Lower lobe of right lung (tissue), 2 donors: ENCODE data around the gene ZFP57. TPM values are rescaled to one million over a fixed set of nuclear protein-coding genes. Genes with fewer than 3 reads are reported as not detected.
"Not testable (repeated sequence)": the region's sequence is repeated elsewhere in the genome, so short reads cannot be mapped to it uniquely, and the experiment has no call there.

Experiments
- ATAC-seq, 2 donors: fragments of 200-7000 bp; cut with Tn5 transposase; one replicate each; pipeline ENCODE4 v1.9.1; 2020 to 2022; ENCODE audit warnings: mild to moderate bottlenecking in 2 of 2, moderate library complexity in 2 of 2
- DNase-seq: peaks from one replicate; pipeline ENCODE4 v3.0.0-alpha.2; 2020
- H3K27ac ChIP-seq: fragments of 200-600 bp; one replicate; pipeline ENCODE4 v1.8.0; 2022
- H3K27me3 ChIP-seq: fragments of 200-600 bp; one replicate; pipeline ENCODE4 v1.8.0; 2022; ENCODE audit warnings: low read depth
- H3K36me3 ChIP-seq: fragments of 200-600 bp; one replicate; pipeline ENCODE4 v1.8.0; 2022; ENCODE audit warnings: mild to moderate bottlenecking
- H3K4me1 ChIP-seq: fragments of 200-600 bp; one replicate; pipeline ENCODE4 v1.8.0; 2022
- H3K4me3 ChIP-seq: fragments of 200-600 bp; one replicate; pipeline ENCODE4 v1.8.0; 2022; ENCODE audit warnings: mild to moderate bottlenecking
- H3K9me3 ChIP-seq: fragments of 200-600 bp; one replicate; pipeline ENCODE4 v1.8.0; 2022
- intact Hi-C: fragments of 100-400 bp; cut with DNase I; formaldehyde crosslinking; loops from one replicate; pipeline ENCODE4 v1.11.0; 2022
- total RNA-seq: library from RNA; stranded (reverse); fragmentation: NEBNext Ultra II Directional; extraction: Animal tissue kit (Norgen Biotek cat#: 25700); gene quantifications from one replicate; pipeline ENCODE4 v1.2.1, GENCODE V29; 2021
- TF ChIP-seq, protein P1 (sequence below): fragments of 200-600 bp; IDR thresholded peaks from one replicate; pipeline ENCODE4 v1.8.0; 2022; ENCODE audit warnings: antibody characterized with exemption, mild to moderate bottlenecking
- donor health status: DM: no; HTN: yes; CAD: no; lungs with severe emphysema.

ZFP57 gene
- total RNA-seq, 1 donor from 2014 or later = not detected

DNA sequence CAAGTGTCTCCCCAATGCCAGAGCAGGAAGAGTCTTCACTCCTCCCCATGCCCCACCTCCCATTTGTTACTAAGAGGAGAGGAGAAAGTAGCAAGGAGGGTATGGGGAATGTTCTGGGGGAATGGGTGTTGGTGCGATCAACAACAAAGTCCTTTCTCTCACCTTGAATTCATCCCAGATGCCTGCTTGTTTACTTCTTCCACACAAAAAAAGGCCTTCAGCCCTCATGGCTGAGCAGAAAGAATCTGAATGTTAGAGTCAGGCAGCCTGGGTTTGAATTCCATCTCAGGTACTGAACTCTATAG, 14.2 kb downstream of the ZFP57 start:
- TF ChIP-seq, protein P1, sequence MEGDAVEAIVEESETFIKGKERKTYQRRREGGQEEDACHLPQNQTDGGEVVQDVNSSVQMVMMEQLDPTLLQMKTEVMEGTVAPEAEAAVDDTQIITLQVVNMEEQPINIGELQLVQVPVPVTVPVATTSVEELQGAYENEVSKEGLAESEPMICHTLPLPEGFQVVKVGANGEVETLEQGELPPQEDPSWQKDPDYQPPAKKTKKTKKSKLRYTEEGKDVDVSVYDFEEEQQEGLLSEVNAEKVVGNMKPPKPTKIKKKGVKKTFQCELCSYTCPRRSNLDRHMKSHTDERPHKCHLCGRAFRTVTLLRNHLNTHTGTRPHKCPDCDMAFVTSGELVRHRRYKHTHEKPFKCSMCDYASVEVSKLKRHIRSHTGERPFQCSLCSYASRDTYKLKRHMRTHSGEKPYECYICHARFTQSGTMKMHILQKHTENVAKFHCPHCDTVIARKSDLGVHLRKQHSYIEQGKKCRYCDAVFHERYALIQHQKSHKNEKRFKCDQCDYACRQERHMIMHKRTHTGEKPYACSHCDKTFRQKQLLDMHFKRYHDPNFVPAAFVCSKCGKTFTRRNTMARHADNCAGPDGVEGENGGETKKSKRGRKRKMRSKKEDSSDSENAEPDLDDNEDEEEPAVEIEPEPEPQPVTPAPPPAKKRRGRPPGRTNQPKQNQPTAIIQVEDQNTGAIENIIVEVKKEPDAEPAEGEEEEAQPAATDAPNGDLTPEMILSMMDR = no peak
- Histone ChIP-seq H3K9me3 (no peaks in the 10 kb centered on the region), H3K4me3 (no peak overlapping the region), H3K27ac (no peak overlapping the region), H3K36me3 (no peaks in the 10 kb centered on the region), H3K4me1 (no peaks in the 10 kb centered on the region), H3K27me3 (peaks cover 33% of the 10 kb centered on the region)
- ATAC-seq = no peak
- intact Hi-C loops = no loop called here
- DNase-seq = no peak

DNA sequence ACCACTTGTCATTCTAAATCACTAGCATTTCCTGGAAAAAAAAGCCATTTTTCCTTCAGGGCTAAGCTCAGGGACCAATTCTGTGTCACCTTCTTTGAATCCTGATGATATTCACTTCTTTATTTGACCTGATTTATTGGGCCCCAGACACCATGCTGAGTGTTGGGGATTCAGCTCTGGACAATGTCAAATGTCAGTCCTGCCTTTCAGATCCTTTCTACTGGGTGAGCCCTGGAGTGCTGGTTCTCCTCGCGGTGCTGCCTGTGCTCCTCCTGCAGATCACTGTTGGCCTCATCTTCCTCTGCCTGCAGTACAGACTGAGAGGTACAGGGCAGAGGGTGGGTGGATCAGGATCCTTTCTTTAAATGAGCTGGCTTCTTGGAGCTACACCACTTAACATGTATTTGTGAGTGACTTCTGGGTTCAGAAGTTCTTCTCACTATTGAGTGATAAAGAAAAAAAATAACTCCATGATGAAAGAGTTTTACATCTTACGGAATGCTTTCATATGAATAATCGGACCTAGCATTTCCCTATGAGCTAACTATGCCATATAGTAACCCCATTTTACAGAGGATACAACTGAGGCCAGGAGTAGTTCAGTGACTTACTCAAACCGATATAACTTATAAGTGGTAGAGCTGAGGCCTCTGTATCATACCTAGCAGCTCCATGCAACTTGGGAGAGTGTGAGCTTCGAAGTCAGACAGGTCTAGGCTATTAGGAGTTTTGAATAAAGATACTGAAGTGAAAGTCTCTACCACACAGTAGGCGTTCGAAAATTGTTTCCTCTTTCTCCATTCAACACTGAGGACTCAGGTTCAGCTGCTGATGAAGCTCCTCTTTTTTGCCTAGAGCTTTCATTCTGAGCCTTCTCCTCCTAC, 14.8 kb downstream of the ZFP57 start:
- TF ChIP-seq, protein P1 = no peak
- H3K9me3 ChIP-seq = no peaks in the 10 kb centered on the region
- H3K27me3 ChIP-seq = peaks cover 37% of the 10 kb centered on the region
- H3K27ac ChIP-seq = no peak overlapping the region
- ATAC-seq = no peak
- H3K4me3 ChIP-seq = no peak overlapping the region
- no peaks in the 10 kb centered on the region for H3K4me1 ChIP-seq
- DNase-seq = no peak
- no peaks in the 10 kb centered on the region for H3K36me3 ChIP-seq
- intact Hi-C loops = no loop called here

DNA sequence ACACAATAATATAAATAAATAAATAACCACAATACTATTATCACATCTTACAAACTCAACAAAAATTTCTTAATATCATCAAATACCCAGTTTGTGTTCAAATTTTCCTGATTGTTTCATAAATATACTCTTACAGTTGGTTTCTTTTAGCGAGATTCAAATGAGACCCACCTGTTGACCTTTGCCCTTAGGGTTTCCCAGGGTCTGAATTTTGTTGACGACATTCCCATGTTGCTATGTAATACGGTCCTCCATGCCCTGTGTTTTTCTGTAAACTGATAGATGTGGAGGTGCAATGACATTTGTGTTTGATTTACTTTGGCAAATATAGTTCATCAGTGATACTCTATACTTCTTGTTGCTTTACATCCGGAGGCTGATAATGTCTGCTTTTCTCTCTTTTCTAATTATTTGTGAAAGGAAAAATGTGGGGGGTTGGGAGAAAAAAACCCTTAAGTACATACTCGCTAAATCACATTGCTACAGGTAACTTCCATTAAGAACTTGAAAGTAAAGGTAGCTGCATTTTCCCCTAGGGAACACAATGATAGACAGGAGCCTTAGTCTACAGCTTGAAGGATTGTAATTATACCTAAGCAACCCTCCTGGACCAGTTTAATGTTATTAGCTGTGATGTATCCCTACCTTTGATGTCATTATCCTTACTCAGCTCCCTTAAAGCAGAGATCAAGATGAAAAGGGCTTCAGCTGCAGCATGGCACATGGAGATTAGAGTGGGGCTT, 17.5 kb downstream of the ZFP57 start:
- Histone ChIP-seq H3K27me3 (peaks cover 31% of the 10 kb centered on the region), H3K36me3 (no peaks in the 10 kb centered on the region), H3K4me3 (no peak overlapping the region), H3K9me3 (no peaks in the 10 kb centered on the region), H3K4me1 (no peaks in the 10 kb centered on the region), H3K27ac (no peak overlapping the region)
- intact Hi-C loops = no loop called here
- DNase-seq (no peak), ATAC-seq (no peak)
- TF ChIP-seq, protein P1 = no peak

DNA sequence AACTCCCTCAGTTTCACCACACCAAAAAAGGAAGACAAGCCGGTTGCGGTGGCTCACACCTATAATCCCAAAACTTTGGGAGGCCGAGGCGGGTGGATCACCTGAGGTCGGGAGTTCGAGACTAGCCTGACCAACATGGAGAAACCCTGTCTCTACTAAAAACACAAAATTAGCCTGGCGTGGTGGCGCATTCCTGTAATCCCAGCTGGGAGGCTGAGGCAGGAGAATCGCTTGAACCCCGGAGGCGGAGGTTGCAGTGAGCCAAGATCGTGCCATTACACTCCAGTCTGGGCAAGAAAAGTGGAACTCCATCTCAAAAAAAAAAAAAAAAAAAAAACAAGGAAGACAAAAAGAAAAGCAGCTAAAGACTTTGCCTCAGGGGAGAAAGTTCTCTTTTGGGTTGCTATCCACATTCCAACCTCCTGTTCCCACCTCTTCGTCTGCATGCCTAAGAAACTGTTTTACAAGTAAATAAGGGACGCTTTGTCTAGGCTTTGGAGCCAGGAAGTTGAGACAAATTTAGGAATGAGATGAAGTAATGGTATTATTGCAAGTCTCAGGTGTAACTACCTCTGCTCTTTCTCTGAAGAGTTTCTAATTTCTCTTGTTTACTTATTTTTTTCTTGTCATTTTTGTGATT, 19.3 kb downstream of the ZFP57 start:
- H3K9me3 ChIP-seq, H3K4me3 ChIP-seq, ATAC-seq, H3K4me1 ChIP-seq, H3K27ac ChIP-seq, intact Hi-C loops, DNase-seq, H3K36me3 ChIP-seq: not testable (repeated sequence)
- H3K27me3 ChIP-seq = peaks cover 35% of the 10 kb centered on the region

DNA sequence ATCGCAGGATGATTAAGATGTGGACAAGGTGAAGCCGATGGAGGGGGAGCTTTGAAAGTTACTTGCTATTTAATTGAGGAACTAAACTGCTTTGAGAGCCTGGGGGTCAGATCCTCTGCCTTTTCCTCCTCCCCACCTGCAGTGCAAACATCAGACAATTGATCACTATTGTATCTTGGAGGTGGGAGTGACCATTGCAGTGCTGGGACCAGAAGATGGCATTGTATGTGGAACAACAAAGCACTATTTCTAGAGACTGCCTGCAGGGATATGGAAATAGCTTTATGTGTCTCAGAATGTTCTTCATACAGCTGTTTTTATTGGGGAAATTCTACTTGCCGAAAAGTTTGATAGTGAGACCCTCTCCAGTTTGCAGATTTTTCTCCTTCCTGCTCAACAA, 19.9 kb downstream of the ZFP57 start:
- H3K27ac ChIP-seq = no peak overlapping the region
- ATAC-seq = no peak
- no peak for DNase-seq
- no peak overlapping the region for H3K4me3 ChIP-seq
- H3K36me3 ChIP-seq = no peaks in the 10 kb centered on the region
- H3K27me3 ChIP-seq = peaks cover 37% of the 10 kb centered on the region
- H3K4me1 ChIP-seq = no peaks in the 10 kb centered on the region
- intact Hi-C loops = no loop called here
- TF ChIP-seq, protein P1 = no peak
- H3K9me3 ChIP-seq = no peaks in the 10 kb centered on the region
